Loucy (cell line): ENCODE measurements around the gene MRFAP1L1.

Experiments
- H2AFZ ChIP-seq: fragments of 200-600 bp; sonication (generic); 2 replicates; pipeline ENCODE4 v1.6.0; 2016; ENCODE audit warnings: antibody characterized with exemption, mild to moderate bottlenecking, low read length, moderate library complexity
- H3F3A ChIP-seq: fragments of 200-600 bp; 2 replicates; pipeline ENCODE4 v1.6.0; 2016; ENCODE audit warnings: antibody characterized with exemption, low read depth, mild to moderate bottlenecking
- H3K27me3 ChIP-seq: fragments of 200-600 bp; sonication (generic); 2 replicates; pipeline ENCODE4 v1.6.1; 2014; ENCODE audit warnings: low read length, mild to moderate bottlenecking; ENCODE audit not compliant: insufficient read depth, poor library complexity, severe bottlenecking
- H3K36me3 ChIP-seq: fragments of 200-600 bp; sonication (generic); 2 replicates; pipeline ENCODE4 v1.6.1; 2016; ENCODE audit warnings: low read length; ENCODE audit not compliant: insufficient read depth
- H3K4me1 ChIP-seq: fragments of 200-600 bp; sonication (generic); 2 replicates; pipeline ENCODE4 v1.5.1; 2014; ENCODE audit warnings: low read length, mild to moderate bottlenecking; ENCODE audit not compliant: insufficient read depth, poor library complexity, severe bottlenecking
- H3K4me2 ChIP-seq: fragments of 200-600 bp; sonication (generic); 2 replicates; pipeline ENCODE4 v1.6.0; 2014; ENCODE audit warnings: antibody characterized with exemption, low read length, low read depth, mild to moderate bottlenecking; ENCODE audit not compliant: poor library complexity, severe bottlenecking
- H3K4me3 ChIP-seq: fragments of 200-600 bp; sonication (generic); 2 replicates; pipeline ENCODE4 v1.5.1; 2014; ENCODE audit warnings: low read length, mild to moderate bottlenecking, mixed read lengths; ENCODE audit not compliant: poor library complexity, severe bottlenecking
- H3K79me2 ChIP-seq: fragments of 200-600 bp; sonication (generic); 2 replicates; pipeline ENCODE4 v1.6.1; 2014; ENCODE audit warnings: low read length; ENCODE audit not compliant: insufficient read depth
- H3K9ac ChIP-seq: fragments of 200-600 bp; sonication (generic); 2 replicates; pipeline ENCODE4 v1.6.0; 2014; ENCODE audit warnings: mild to moderate bottlenecking, low read depth, low read length, moderate library complexity; ENCODE audit not compliant: poor library complexity, severe bottlenecking
- H3K9me2 ChIP-seq: fragments of 200-600 bp; sonication (generic); replicated peaks from 2 replicates; pipeline ENCODE4 v1.6.1; 2016; ENCODE audit warnings: low read depth, low read length, mixed read lengths
- H3K9me3 ChIP-seq: fragments of 200-600 bp; sonication (generic); 2 replicates; pipeline ENCODE4 v1.6.1; 2014; ENCODE audit warnings: mild to moderate bottlenecking, antibody characterized with exemption, low read length, low read depth; ENCODE audit not compliant: insufficient read depth
- H4K20me1 ChIP-seq: fragments of 200-600 bp; sonication (generic); 2 replicates; pipeline ENCODE4 v1.6.0; 2014; ENCODE audit warnings: antibody characterized with exemption, low read length, mild to moderate bottlenecking; ENCODE audit not compliant: insufficient read depth, poor library complexity, severe bottlenecking
- EZH2phosphoT487 ChIP-seq: fragments of 200-600 bp; IDR thresholded peaks from 2 replicates; pipeline ENCODE4 v1.6.1; 2018; ENCODE audit warnings: antibody characterized with exemption, mild to moderate bottlenecking, moderate library complexity, borderline replicate concordance
- TF ChIP-seq, protein P1 (sequence below): fragments of 200-600 bp; sonication (generic); conservative IDR thresholded peaks from 2 replicates; pipeline ENCODE4 v1.5.1; 2014; ENCODE audit warnings: mild to moderate bottlenecking, antibody characterized with exemption, low read length

Gene MRFAP1L1

DNA sequence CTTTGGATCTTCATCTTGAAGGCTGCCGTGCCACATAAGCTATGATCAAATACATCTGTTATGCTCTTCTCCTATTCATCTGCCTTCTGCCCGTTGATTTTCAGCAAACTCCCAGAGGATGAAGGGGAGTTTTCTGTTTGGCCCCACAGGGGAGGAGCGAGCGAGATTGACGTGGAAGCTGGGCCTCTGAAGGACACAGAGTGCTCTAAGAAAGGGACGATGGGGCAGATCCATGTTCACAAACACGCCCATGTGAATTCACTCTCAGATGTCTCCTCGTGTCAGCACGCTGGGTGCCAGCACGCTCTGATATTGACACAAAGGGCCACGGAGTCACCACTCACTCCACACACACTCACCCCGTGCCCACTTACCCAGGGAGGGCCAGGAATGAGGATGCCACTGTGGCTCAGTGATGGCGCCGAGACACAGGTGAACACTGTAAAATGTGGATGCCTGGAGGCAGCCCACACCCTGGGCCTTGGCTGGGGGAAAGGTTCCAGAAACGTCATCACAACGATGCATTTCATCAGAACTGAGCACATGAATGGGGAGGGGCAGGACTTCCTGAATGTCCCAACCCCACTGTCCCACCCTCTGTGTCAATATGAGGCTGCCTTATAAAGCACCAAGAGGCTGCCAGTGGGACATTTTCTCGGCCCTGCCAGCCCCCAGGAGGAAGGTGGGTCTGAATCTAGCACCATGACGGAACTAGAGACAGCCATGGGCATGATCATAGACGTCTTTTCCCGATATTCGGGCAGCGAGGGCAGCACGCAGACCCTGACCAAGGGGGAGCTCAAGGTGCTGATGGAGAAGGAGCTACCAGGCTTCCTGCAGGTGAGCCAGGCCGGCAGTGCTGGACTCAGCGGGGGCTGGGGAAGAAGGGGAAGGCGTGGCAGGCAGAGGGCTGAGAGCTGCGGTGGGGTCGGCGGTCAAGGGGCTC is 16.2 kb downstream of the MRFAP1L1 start, which contains the start of gene S100P:
S100P (plus strand) TSS at position 648 of the 946 bp plus-strand sequence; CDS start at position 703, 55 bp downstream.
- Histone ChIP-seq H3K9me3 (no peaks in the 10 kb centered on the region), H4K20me1 (no peaks in the 10 kb centered on the region), H3F3A (no peaks in the 10 kb centered on the region; the same call in 1 of the 2 replicates), H3K4me1 (peaks cover 77% of the 10 kb centered on the region), H2AFZ (0 out of 2 replicates have a peak within 1 kb of the TSS, but pooled peaks have one; percentile 6), H3K4me3 (no peak within 1 kb of the TSS), H3K9me2 (no peaks in the 10 kb centered on the region), H3K27me3 (no peaks in the 10 kb centered on the region), H3K79me2 (peaks cover 12% of the 10 kb centered on the region), H3K4me2 (peak within 1 kb of the TSS; percentile 58), H3K9ac (peak within 1 kb of the TSS; percentile 46), H3K36me3 (no peaks in the 10 kb centered on the region)
- no peak for TF ChIP-seq EZH2phosphoT487
- TF ChIP-seq, protein P1, sequence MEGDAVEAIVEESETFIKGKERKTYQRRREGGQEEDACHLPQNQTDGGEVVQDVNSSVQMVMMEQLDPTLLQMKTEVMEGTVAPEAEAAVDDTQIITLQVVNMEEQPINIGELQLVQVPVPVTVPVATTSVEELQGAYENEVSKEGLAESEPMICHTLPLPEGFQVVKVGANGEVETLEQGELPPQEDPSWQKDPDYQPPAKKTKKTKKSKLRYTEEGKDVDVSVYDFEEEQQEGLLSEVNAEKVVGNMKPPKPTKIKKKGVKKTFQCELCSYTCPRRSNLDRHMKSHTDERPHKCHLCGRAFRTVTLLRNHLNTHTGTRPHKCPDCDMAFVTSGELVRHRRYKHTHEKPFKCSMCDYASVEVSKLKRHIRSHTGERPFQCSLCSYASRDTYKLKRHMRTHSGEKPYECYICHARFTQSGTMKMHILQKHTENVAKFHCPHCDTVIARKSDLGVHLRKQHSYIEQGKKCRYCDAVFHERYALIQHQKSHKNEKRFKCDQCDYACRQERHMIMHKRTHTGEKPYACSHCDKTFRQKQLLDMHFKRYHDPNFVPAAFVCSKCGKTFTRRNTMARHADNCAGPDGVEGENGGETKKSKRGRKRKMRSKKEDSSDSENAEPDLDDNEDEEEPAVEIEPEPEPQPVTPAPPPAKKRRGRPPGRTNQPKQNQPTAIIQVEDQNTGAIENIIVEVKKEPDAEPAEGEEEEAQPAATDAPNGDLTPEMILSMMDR = no peak

DNA sequence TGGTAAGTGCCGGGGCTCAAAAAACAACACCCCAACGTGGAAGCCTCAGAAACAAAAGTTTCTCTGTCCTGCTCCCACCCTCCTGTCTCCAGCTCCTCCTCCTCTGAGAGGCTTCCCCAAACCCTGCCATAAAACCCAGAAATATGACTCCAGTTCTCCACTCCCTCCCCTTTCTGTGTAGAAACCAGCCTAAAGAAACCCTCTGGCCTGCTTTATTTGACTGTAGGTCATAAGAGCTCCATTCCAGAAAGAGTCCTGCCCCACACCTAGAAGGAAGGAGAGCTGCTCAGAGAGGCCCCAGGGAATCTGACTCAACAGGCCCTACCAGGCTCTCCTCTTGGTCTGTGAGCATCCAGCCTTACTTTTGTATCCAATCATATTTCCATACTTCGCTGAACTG is 16.9 kb downstream of the MRFAP1L1 start:
- Histone ChIP-seq H3K4me3 (no peak overlapping the region), H3K27me3 (no peaks in the 10 kb centered on the region), H3K4me1 (peaks cover 84% of the 10 kb centered on the region), H2AFZ (0 out of 2 replicates have a peak overlapping the region, but pooled peaks have one; percentile 6), H3F3A (no peaks in the 10 kb centered on the region; the same call in 1 of the 2 replicates), H3K9ac (peak overlapping the region; percentile 46), H3K4me2 (peak overlapping the region; percentile 17), H3K79me2 (peaks cover 19% of the 10 kb centered on the region), H3K36me3 (no peaks in the 10 kb centered on the region), H4K20me1 (no peaks in the 10 kb centered on the region), H3K9me2 (no peaks in the 10 kb centered on the region), H3K9me3 (no peaks in the 10 kb centered on the region)
- TF ChIP-seq, protein P1 = no peak
- TF ChIP-seq EZH2phosphoT487 = no peak

DNA sequence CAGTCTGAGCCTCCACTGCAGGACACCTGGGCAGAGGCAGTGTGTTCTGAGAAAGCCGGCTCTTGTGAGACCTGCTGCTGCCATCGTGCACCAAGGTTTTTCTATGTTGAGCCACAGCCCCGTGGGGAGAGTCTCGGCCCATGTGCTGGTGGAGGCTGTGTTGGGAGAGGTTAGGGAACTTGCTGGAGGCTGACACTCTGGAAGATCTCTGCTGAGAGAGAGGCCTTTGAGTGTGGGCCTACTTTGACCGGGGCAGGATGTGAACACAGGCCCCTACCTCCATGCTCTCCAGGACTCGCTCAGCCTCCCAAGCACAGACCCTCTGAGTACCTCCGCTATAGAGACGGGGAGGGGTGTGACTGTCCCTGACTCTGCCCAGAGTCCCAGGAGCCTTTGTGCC is 17.3 kb downstream of the MRFAP1L1 start:
- Histone ChIP-seq H3K4me2 (peak overlapping the region; percentile 17), H4K20me1 (no peaks in the 10 kb centered on the region), H3K79me2 (peaks cover 22% of the 10 kb centered on the region), H3K36me3 (no peaks in the 10 kb centered on the region), H3K9ac (peak overlapping the region; percentile 46), H3F3A (no peaks in the 10 kb centered on the region; the same call in 1 of the 2 replicates), H3K27me3 (no peaks in the 10 kb centered on the region), H3K4me3 (no peak overlapping the region), H2AFZ (0 out of 2 replicates have a peak overlapping the region, but pooled peaks have one; percentile 6), H3K4me1 (peaks cover 88% of the 10 kb centered on the region), H3K9me2 (no peaks in the 10 kb centered on the region), H3K9me3 (no peaks in the 10 kb centered on the region)
- TF ChIP-seq, protein P1 = no peak
- TF ChIP-seq EZH2phosphoT487 = no peak
